ENCODE data around the gene E4F1. TPM values are rescaled to one million over a fixed set of nuclear protein-coding genes. Genes with fewer than 3 reads are reported as not detected.
"Not testable (repeated sequence)": the region's sequence is repeated elsewhere in the genome, so short reads cannot be mapped to it uniquely, and the experiment has no call there.

The E4F1 gene
- total RNA-seq, 1 donor from 2014 or later: 30.3 TPM

DNA sequence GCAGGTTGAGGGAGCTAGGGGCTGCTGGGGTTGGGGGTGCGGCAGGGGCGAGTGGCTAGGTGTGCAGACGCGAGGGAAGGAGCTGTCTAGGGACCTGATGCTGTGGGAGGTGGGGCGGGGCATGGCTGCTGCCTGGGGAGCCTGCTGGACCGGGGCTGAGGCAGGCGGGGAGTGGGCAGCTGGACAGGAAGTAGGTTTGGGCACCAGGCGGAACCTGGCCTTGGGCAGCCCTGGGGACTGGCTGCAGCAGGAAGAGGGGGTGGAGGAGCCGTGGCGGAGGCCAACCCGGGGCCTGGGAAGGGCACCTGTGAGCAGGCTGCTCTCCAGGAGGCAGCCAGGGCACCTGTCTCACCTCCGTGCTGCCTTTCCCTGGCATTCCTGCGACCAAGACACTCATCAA is 7.0 kb downstream of the E4F1 start:
- no peak for DNase-seq (ENCODE audit: low read depth, low spot score)

- no peak for DNase-seq (ENCODE audit: low read depth, low spot score)
Observed at GRCh38 chr16:2231016-2231931, 7.9 kb downstream of the E4F1 start.

- no peak for DNase-seq (ENCODE audit: low read depth, low spot score)
Observed at GRCh38 chr16:2232094-2232990, 9.0 kb downstream of the E4F1 start.

- no peak for DNase-seq (ENCODE audit: low read depth, low spot score)
Observed at GRCh38 chr16:2233046-2233775, 9.8 kb downstream of the E4F1 start.

DNA sequence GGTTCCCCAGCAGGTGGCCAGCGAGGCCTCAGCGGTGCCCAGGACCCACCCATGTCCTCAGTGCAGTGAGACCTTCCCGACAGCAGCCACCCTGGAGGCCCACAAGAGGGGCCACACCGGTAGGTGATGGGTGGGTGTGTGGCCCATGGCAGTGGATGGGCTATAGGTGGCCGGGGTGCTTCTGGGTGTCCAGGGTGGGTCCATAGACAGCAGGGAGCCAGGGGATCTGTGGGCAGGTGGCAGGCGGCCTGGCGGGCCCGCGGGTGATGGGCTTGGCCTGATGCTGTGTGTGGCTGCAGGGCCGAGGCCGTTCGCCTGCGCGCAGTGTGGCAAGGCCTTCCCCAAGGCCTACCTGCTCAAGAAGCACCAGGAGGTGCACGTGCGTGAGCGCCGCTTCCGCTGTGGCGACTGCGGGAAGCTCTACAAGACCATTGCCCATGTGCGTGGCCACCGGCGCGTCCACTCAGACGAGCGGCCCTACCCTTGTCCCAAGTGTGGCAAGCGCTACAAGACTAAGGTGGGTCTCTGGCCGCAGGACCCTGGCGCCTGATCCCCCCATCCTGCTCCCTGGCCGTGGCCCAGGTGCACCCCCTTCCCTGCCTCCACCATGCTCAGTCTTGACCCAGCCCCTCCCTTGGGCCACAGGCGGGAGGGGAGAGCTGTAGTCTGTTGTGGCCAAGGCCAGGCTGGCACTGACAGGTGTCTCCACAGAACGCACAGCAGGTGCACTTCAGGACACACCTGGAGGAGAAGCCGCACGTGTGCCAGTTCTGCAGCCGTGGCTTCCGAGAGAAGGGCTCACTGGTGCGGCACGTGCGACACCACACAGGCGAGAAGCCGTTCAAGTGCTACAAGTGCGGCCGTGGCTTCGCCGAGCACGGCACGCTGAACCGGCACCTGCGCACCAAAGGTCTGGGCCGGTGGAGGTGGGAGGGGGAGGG is 10.8 kb downstream of the E4F1 start:
- no peak for DNase-seq (ENCODE audit: low read depth, low spot score)

DNA sequence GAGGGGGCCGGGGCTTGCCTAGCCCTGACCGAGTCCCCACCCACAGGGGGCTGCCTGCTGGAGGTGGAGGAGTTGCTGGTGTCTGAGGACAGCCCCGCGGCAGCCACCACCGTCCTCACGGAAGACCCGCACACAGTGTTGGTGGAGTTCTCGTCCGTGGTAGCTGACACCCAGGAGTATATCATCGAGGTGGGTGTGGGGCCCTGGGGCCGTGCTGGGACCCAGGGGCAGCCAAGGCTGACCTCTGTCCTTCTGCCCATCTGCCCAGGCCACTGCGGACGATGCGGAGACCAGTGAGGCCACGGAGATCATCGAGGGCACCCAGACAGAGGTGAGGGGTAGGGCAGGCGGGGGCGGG is 11.4 kb downstream of the E4F1 start:
- DNase-seq (ENCODE audit: low read depth, low spot score): no peak

DNA sequence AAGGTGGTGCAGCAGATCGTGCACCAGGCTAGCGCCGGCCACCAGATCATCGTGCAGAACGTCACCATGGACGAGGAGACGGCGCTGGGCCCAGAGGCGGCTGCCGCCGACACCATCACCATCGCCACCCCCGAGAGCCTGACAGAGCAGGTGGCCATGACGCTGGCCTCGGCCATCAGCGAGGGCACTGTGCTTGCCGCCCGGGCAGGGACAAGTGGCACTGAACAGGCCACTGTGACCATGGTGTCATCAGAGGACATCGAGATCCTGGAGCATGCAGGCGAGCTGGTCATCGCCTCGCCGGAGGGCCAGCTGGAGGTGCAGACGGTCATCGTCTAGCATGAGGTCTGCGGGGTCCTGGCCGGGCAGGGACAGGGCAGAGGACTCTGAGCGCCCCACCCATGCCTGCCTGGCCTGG is 11.9 kb downstream of the E4F1 start:
- no peak for DNase-seq (ENCODE audit: low read depth, low spot score)

DNA sequence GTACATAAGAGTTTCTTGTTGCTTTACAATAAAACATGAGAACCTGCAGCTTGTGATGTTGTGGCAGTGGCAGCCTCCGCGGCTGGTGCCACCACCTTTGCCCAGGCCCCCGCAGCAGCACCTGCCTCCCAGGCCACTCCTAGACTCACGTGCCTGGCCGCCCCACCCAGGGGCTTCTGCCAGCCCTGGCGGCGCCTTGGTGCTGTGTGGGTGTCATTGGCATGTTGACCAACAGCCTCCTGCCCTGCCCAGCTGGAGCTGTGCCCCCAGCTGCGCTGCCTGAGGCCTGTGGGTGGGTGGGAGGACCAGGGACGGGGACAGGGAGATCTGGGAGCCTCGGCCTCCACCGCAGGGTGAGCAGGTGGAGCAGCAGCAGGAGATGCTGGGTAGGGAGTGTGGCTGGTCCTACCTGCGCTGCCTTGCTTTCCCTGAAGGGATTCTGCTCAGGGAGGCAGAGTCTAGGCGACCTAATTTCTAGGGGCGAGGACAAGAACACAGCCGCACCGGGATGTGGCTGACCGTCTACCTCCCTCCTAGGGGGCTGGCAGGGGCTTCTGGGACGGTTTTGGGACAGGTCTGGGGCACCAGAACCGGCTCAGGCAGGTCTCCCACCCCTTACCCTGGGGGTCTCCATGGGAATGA is 12.4 kb downstream of the E4F1 start:
- no peak for DNase-seq (ENCODE audit: low read depth, low spot score)

DNA sequence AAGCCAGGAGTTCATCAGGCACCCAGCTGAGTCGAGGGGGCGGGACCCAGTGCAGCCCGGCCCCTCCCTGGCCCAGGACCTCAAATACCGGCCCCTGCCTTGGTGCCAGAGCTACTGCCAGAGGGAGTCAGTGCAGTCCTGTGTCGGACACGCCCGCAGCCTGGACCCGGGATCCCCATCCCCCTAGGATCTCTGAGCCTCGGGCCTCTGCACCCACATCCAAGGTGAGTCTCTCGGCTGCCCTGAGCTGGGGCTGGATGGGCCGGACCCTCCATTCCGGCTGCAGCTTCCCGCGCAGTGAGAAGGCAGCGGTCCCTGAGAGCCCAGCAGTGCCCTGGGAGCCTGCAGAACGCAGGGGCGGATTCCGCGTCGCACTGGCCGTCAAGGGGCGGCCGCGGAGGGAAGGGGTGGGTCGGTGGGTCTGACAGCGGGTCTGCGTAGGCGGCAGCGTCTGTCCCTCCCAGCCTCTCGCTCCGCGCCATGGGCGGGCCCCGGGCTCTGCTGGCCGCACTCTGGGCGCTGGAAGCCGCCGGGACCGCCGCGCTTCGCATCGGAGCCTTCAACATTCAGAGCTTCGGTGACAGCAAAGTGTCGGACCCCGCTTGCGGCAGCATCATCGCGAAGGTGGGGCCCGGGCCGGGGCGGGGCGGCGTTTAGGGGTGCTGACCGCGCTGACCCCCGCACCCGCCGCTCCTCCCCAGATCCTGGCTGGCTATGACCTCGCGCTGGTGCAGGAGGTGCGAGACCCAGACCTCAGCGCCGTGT is 13.1 kb downstream of the E4F1 start, which contains the start of gene DNASE1L2:
Gene DNASE1L2, plus strand, starts transcription at position 108 of the 765 bp plus-strand sequence. Its CDS starts 373 bp downstream, at position 481.
- DNase-seq (ENCODE audit: low read depth, low spot score): no peak

DNA sequence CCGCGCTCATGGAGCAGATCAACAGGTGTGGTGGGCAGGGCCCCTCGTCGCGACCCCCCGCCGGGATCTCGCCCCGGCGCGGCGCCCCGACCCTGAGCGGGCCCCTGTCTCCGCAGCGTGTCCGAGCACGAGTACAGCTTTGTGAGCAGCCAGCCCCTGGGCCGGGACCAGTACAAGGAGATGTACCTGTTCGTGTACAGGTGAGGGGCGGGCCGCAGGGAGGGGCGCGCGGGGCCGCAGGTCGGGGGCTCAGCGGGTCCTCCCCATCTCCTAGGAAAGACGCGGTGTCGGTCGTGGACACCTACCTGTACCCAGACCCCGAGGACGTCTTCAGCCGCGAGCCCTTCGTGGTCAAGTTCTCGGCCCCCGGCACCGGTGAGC is 13.7 kb downstream of the E4F1 start:
- DNase-seq (ENCODE audit: low read depth, low spot score): no peak

- no peak for DNase-seq (ENCODE audit: low read depth, low spot score)
Observed at GRCh38 chr16:2237493-2238149, 14.2 kb downstream of the E4F1 start.

DNA sequence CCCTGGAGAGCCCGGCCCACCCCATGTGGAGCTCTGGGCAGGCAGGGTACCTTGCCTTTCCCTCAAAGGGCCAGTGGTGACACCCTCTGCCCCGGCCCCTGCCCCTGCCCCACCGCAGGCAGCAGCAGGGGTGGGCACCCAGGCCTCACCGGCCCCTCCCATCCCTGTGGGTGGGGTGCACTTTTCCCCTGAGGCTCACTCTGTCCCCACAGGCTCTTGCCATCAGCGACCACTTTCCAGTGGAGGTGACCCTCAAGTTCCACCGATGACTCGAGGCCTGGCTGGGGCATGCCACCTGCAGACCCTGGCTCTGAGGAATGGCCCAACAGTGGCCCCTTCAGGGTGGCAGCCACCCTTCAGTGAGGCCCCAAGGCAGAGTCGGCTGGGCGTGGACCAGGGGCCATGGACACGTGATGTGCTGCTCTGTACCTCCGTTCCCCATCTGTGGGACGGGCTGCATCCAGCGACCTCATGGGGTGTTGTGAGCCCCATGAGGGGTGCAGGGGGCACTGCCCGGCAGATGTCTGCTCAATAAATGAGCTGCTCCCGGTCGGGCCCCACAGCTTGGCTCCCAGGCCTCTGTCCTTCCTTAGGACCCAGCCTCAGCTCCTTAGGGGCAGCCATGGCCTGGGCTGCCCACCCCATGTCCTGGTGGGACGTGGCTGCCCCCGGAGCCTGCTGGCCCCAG is 14.9 kb downstream of the E4F1 start:
- DNase-seq (ENCODE audit: low read depth, low spot score): no peak

DNA sequence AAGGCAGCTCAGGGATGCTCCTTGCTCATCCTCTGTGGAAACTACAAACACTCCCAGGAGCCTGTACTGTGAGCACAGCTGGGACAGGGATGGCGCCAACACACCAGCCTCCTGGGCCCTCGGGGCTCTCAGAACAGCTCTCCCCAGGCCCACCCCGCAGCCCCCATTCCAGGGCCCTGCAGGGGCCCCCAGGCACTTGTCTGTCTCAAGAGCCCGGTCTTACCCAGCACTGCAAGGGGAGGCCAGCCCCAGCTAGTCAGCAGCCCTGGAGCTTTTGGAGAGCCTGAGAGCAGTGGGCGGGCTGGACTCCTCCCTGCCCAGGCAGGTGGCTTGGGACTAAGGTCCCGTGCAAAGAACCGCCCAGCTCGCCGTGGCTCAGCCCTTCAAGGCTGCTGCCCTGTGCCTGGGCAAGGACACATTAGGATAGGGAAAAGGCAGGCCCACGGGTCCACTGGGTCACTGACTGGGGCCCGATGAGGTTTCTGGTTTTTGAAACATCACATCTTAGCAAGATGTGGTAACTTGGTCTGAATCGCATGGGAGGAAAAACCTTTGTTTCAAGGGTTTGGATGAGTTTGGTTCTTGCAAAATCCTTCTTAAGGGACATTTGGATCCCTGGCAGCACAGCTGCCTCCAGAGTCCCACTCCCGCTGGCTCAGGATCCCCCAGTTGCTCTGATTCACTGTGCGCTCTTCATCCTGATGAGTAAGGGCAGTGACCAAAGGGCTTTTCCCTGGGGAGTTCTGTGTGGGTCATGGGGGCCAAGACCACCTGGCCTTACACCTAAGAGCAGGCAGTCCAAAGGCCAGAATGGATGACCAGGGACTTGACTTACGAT is 15.7 kb downstream of the E4F1 start:
- no peak for DNase-seq (ENCODE audit: low read depth, low spot score)

DNA sequence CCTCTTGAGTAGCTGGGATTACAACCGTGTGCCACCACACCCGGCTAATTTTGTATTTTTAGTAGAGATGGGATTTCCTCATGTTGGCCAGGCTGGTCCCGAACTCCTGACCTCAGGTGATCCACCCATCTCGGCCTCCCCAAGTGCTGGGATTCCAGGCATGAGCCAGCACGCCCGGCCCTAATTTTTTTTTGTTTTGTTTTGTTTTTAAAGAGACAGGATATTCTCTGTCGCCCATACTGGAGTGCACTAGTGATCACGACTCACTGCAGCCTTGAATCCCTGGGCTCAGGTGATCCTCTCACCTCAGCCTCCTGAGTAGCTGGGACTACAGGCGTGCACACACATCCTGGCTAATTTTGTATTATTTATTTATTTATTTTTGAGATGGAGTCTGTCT is 16.9 kb downstream of the E4F1 start:
- DNase-seq (ENCODE audit: low read depth, low spot score): not testable (repeated sequence)

DNA sequence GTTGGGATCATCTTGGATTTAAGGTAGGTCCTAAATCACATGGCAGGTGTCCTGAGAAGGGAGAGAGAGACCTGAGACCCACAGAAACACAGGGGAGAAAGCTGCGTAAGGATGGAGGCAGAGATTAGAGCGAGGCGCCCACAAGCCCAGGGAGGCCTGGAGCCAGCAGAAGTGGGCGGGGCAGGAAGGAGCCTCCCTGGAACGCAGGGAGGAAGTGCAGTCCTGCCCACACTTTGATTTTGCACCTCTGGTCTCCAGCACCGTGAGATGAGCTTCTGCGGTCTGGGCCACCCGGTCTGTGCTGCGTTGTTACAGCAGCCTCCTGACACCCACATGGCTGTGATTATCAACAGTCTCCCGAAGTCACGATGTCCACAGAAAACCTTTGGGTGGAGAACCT is 19.2 kb downstream of the E4F1 start:
- no peak for DNase-seq (ENCODE audit: low read depth, low spot score)

DNA sequence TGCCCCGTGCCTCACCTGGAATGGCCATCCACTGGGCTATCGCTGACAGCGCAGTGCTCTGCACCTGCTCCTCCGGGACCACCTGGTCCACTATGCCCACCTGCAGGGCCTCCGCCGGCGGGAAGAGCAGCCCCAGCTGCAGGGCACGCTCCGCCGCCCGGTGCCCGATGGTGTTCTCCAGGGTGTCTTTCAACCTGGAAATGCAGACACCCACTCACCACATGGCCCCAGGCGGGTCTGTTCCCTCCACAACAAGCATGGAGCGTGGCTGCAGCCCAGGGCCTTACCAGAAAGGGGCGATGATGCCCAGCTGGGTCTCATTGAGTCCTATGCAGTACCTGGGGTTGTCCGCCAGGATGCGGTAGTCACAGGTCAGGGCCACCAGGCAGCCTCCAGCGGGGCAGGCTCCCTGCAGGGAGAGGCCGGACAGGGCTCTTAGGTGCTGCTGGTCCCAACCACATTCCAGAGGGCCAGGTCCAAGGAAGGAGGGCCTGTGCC is 19.7 kb downstream of the E4F1 start:
- no peak for DNase-seq (ENCODE audit: low read depth, low spot score)

DNA sequence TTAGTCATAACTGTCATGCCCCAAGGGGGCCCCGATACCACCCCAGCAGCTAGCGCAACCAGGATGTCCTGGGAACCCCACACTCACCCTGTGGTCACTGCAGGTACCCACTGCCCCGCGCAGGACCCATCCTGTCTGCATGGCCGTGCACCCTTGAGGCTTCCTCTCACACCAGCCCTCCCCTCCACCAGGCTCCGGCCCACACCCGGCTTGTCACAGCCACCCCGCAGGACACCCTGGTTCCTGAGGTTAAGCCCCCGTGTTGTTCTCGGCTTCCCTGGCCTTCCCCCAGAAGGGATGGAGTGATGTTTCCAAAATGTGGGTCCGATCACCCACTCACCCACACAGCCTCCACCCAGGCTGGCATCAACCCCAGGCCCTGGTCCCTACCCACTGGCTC is 20.4 kb downstream of the E4F1 start:
- no peak for DNase-seq (ENCODE audit: low read depth, low spot score)
